HG03571 (cell line): ENCODE results near the gene TMEM196.
A peak's percentile ranks its signal among the peaks of the same experiment; 100 is the strongest.
"Not testable (repeated sequence)": the region's sequence is repeated elsewhere in the genome, so short reads cannot be mapped to it uniquely, and the experiment has no call there.

Source experiments
- ATAC-seq: cut with Tn5 transposase; IDR thresholded peaks from one replicate; pipeline ENCODE4 v1.9.1; 2021; ENCODE audit not compliant: unreplicated experiment

The TMEM196 gene

GRCh38 chr7:19708397-19709248, 64.8 kb downstream of the TMEM196 start, which contains the start of gene POLR1F:
POLR1F (minus strand) TSS chr7:19709037; CDS start chr7:19709016, 21 bp downstream.
- peak; percentile 98 for ATAC-seq

DNA sequence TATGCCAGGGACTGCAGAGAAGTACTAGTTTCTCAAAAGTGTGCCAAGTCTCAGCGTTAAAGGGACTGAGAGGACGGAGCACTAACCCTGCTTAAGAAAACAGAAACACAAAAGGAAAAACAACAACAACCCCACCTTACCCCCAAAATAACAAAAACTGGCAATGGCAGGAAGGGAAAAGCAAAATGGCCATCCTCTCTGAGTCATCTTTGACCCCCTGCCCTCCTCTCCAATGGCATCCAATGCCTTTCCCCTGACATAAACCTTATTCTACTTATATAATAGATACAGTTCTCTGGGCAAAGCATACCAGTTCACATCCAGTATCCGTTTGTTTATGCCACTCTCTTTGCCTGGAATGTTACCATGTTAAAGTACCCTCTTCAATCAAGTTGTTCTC, 66.2 kb downstream of the TMEM196 start:
- no peak for ATAC-seq

GRCh38 chr7:19705663-19706062, 67.8 kb downstream of the TMEM196 start:
- no peak for ATAC-seq

DNA sequence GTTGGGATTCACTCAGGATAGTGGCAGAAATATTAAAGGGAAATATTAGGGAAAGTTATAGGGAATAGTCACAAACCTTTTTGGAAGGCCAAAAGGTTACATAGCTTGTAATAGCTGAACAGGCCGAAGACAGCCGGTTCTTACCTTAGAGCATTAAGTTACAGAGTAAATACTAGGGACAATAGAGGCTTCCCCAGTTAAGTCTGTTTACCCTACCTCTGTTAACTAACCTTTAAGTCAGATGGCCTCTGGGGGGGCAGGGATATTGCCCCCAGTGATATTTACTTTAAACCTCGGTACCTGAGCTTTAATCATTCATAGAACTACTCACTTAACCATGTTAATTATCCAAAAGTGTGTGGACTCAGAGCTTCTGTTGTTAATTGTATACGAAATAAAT, 71.9 kb downstream of the TMEM196 start:
- no peak for ATAC-seq

DNA sequence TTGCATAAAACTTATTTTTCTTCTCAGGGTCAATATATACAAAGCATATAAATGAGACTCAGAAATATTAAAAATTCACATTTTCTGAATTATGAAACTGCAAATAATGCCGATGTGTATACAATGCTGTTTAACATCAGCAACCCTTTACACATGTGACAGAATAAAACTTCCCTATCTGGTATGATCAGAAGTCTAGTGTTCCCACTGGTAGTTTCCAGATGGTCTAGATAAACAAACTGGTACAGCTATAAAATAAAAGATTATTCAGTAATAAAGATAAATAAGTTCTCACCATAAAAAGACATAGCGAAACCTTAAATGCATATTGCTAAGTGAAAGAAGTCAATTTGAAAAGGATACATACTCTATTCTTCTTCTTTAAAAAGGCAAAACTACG, 72.5 kb downstream of the TMEM196 start:
- ATAC-seq = no peak

- ATAC-seq = no peak
Observed at GRCh38 chr7:19698331-19698730, 75.1 kb downstream of the TMEM196 start.

GRCh38 chr7:19696926-19697325, 76.5 kb downstream of the TMEM196 start:
- no peak for ATAC-seq

GRCh38 chr7:19692111-19692828, 81.1 kb downstream of the TMEM196 start:
- ATAC-seq = no peak

GRCh38 chr7:19690736-19691135, 82.7 kb downstream of the TMEM196 start:
- no peak for ATAC-seq

DNA sequence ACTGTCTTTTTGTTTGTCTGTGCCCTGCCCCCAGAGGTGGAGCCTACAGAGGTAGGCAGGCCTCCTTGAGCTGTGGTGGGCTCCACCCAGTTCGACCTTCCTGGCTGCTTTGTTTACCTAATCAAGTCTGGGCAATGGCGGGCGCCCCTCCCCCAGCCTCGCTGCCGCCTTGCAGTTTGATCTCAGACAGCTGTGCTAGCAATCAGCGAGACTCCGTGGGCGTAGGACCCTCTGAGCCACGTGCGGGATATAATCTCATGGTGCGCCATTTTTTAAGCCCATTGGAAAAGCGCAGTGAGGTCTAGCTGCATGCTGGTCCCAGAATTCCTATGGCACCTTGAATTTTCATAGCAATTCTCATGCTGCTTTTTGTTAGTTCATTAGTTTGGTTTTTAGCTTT, 84.3 kb downstream of the TMEM196 start:
- not testable (repeated sequence) for ATAC-seq

DNA sequence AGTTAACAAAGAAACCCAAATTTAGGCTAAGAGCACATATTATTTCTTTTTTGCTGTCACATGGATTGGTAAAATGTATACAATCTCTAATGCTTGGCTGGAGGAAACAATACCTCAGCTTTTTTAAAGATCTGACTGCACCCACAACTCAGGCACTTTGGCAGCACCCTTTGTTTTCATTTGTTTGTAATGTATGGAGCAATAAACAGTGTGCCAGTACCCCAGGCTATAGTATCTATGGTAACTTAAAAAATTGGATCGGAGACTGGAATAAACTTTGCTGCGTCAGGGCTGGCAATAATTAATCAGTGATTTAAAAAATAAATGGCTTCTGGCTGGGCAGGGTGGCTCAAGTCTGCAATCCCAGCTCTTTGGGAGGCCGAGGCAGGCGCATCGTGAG, 91.8 kb downstream of the TMEM196 start:
- no peak for ATAC-seq

GRCh38 chr7:19677180-19677579, 96.2 kb downstream of the TMEM196 start:
- no peak for ATAC-seq

GRCh38 chr7:19675816-19676215, 97.6 kb downstream of the TMEM196 start:
- ATAC-seq = no peak

DNA sequence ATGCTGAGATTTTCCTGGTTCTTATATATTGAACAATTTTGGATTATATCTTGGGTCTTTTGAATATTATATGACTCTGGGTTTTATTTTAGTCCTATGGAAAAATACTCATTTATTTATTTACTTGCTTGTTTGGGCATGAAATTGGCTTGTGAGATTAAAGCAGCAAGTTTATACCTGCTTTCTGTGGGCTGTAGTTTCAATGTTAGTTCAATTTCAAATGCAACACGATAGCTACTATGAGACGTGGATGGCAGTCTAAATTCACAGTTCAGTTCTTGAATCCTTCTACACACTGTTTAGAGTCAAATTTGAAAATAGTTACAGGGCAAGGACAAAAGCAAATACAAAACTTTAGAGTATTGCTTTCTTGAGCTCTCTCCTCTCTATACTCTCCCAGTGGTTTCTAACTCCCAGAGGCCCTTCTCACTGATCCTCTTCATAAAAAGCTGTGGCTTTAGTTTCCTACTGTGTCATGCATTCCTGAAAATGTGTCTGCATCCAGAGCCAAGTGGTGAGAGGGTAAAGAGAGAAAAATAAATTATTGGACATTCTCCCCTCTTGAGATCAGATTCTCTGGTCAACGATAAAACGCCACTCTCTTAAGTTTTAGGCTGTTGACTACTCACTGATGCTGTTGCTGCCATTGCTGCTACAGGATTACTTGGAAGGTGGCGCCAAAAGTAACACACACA, 99.0 kb downstream of the TMEM196 start:
- ATAC-seq = no peak

DNA sequence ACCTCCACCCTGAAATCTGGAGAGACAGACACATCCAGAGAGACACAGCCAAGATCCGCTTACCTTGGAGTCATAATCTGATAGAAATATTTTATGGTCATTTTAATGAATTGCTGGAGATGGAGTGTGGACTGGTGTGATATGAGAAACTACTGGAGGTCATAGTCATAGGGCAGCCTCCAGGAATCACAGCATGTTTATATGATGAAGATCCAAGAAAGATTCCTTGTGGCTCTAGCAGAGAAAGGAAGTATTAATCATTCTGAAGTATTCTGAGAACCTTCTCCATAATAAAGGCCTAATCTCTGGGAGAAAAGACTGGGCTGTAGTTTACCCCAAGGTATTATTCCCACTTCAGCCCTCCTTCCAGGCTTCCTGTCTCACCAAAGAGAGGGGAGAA, 102.6 kb downstream of the TMEM196 start:
- ATAC-seq = no peak
